HepG2 (cell line): ENCODE results near the gene NEAT1. TPM values are rescaled to one million over a fixed set of nuclear protein-coding genes. Genes with fewer than 3 reads are reported as not detected.

Experiments used
- CBX1 ChIP-seq: IDR thresholded peaks from one replicate; pipeline ENCODE4 v1.6.1; 2016; ENCODE audit warnings: antibody characterized with exemption, low read depth
- CHD2 ChIP-seq: IDR thresholded peaks from 2 replicates; pipeline ENCODE4 v1.6.1; 2011; ENCODE audit warnings: low read depth, low read length, improper control_type of control experiment
- ELF3 ChIP-seq: IDR thresholded peaks from 2 replicates; pipeline ENCODE4 v1.6.1; 2016; ENCODE audit warnings: missing genetic modification reagents, missing compliant biosample characterization
- FOSL2 ChIP-seq: sonication (generic); formaldehyde crosslinking; IDR thresholded peaks from 2 replicates; pipeline ENCODE4 v1.4.0; 2020; ENCODE audit warnings: missing genetic modification reagents
- GTF2F1 ChIP-seq: fragments of 150-350 bp; IDR thresholded peaks from 2 replicates; pipeline ENCODE4 v1.6.1; 2014; ENCODE audit warnings: low read length
- HDAC6 ChIP-seq: fragments of 200-600 bp; sonication (generic); IDR thresholded peaks from 2 replicates; pipeline ENCODE4 v1.7.0; 2017; ENCODE audit warnings: mild to moderate bottlenecking, antibody characterized with exemption, low read length, low read depth
- ISL2 ChIP-seq: sonication (generic); formaldehyde crosslinking; IDR thresholded peaks from 2 replicates; pipeline ENCODE4 v1.5.0; 2020; ENCODE audit warnings: missing genetic modification reagents
- KDM1A ChIP-seq: IDR thresholded peaks from 2 replicates; pipeline ENCODE4 v1.6.1; 2016; ENCODE audit warnings: missing compliant biosample characterization
- MIER3 ChIP-seq: IDR thresholded peaks from 2 replicates; pipeline ENCODE4 v1.6.1; 2016; ENCODE audit warnings: missing compliant biosample characterization, borderline replicate concordance
- MTF1 ChIP-seq: sonication (generic); formaldehyde crosslinking; IDR thresholded peaks from 2 replicates; pipeline ENCODE4 v1.5.0; 2020; ENCODE audit warnings: missing genetic modification reagents
- PHF21A ChIP-seq: sonication (generic); formaldehyde crosslinking; IDR thresholded peaks from 2 replicates; pipeline ENCODE4 v1.5.0; 2020; ENCODE audit warnings: mild to moderate bottlenecking, missing genetic modification reagents
- REPIN1 ChIP-seq: sonication (generic); formaldehyde crosslinking; IDR thresholded peaks from 2 replicates; pipeline ENCODE4 v1.8.0; 2022; ENCODE audit warnings: missing genetic modification reagents, low read depth, mild to moderate bottlenecking, borderline replicate concordance
- ZFY ChIP-seq: sonication (generic); formaldehyde crosslinking; IDR thresholded peaks from 2 replicates; pipeline ENCODE4 v1.4.0; 2020; ENCODE audit warnings: missing genetic modification reagents
- ZMYM3 ChIP-seq: sonication (generic); formaldehyde crosslinking; IDR thresholded peaks from 2 replicates; pipeline ENCODE4 v1.5.1; 2020; ENCODE audit warnings: mild to moderate bottlenecking, missing genetic modification reagents
- ZMYM4 ChIP-seq: sonication (generic); formaldehyde crosslinking; IDR thresholded peaks from 2 replicates; pipeline ENCODE4 v1.8.1; 2023; ENCODE audit warnings: mild to moderate bottlenecking, missing genetic modification reagents
- ZNF577 ChIP-seq: sonication (generic); formaldehyde crosslinking; IDR thresholded peaks from 2 replicates; pipeline ENCODE4 v1.4.0; 2020; ENCODE audit warnings: mild to moderate bottlenecking, low read depth, missing genetic modification reagents, borderline replicate concordance
- ZNF678 ChIP-seq: sonication (generic); formaldehyde crosslinking; IDR thresholded peaks from 2 replicates; pipeline ENCODE4 v1.4.0; 2020; ENCODE audit warnings: mild to moderate bottlenecking, missing genetic modification reagents
- ZNF816 ChIP-seq: sonication (generic); formaldehyde crosslinking; IDR thresholded peaks from 2 replicates; pipeline ENCODE4 v1.8.0; 2022; ENCODE audit warnings: missing genetic modification reagents, mild to moderate bottlenecking, borderline replicate concordance
- polyA plus RNA-seq, 8 experiments: library from polyadenylated mRNA; depleted of rRNA in 3 of 8; stranded (reverse) in 7 of 8; unstranded in 1 of 8; fragments of >200 nt; fragmentation: Illumina TruSeq in 4 of 8; extraction: Trizol in 4 of 8; gene quantifications; 2 replicates each; pipeline versions ENCODE4 v1.2.1 to v1.2.3, GENCODE V29; 2011 to 2016; ENCODE audit warnings: low read depth in 4 of 8, missing spikeins in 1 of 8, mixed read lengths in 1 of 8; ENCODE audit not compliant: insufficient read depth in 1 of 8
- total RNA-seq, 5 experiments: library from RNA; depleted of rRNA; stranded (reverse); fragments of >200 nt; fragmentation: Illumina TruSeq; extraction: Trizol; gene quantifications; 2 replicates each; pipeline ENCODE4 v1.2.3, GENCODE V29; 2016; ENCODE audit warnings: low read depth in 1 of 5
- TF ChIP-seq, protein P1 (sequence below): sonication (generic); IDR thresholded peaks from 2 replicates; pipeline ENCODE4 v1.6.1; 2016; ENCODE audit warnings: low read depth, borderline replicate concordance
- TF ChIP-seq, protein P2 (sequence below): sonication (generic); formaldehyde crosslinking; IDR thresholded peaks from 2 replicates; pipeline ENCODE4 v1.4.0; 2020; ENCODE audit warnings: low read depth, missing genetic modification reagents
- TF ChIP-seq, protein P3 (sequence below): sonication (generic); formaldehyde crosslinking; IDR thresholded peaks from 2 replicates; pipeline ENCODE4 v1.4.0; 2020; ENCODE audit warnings: missing genetic modification reagents, borderline replicate concordance
- TF ChIP-seq, protein P4 (sequence below): sonication (generic); formaldehyde crosslinking; IDR thresholded peaks from 2 replicates; pipeline ENCODE4 v1.9.0; 2021; ENCODE audit warnings: missing genetic modification reagents, mild to moderate bottlenecking, borderline replicate concordance

NEAT1 gene
- total and polyA plus RNA-seq, 2 of the 13 experiments (the other 11 are each of a cell fraction or from before 2014, with no cell fraction given) = 20.5 to 41.2 TPM

DNA sequence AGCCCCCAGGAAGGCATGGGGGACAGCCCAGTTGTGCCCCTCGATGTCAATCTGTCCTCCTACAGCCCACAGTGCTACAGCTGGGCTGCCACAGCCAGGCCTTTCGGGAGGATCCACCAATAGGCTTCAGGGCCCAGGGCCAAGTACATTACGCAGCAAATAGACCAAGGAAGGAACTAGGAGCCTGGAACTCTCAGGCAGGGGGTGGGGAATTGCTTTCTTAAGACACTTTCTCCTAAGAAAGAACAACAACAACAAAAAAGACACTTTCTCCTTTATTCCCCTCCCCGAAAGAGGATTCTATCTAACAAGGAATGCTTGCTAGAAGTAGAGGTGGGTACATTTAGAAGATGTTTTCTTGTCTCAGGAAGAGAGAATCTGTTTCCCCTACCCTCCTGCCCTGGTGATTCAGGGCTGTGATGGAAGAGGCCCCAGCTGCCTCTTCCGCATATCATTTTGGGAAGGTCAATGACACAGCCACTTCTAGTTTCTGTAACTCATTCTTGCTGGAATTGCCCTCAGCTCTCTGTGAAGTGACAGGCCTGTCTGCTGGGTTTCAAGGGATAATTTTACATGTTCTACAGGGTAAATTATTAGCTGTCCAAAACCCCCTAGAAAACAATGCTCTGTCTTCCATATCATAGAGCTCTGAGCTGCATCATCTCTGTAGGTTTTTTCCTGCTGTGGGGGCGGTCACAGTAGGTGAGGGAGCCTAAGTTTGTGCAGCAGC is 70.2 kb downstream of the NEAT1 start (continued):
- TF ChIP-seq REPIN1 (CRISPR knock-in tag) = no peak
- no peak for TF ChIP-seq ZNF577 (CRISPR knock-in tag)
- TF ChIP-seq, protein P1, sequence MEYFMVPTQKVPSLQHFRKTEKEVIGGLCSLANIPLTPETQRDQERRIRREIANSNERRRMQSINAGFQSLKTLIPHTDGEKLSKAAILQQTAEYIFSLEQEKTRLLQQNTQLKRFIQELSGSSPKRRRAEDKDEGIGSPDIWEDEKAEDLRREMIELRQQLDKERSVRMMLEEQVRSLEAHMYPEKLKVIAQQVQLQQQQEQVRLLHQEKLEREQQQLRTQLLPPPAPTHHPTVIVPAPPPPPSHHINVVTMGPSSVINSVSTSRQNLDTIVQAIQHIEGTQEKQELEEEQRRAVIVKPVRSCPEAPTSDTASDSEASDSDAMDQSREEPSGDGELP = no peak
- TF ChIP-seq FOSL2 (CRISPR knock-in tag) = 0 out of 2 replicates have a peak, but pooled peaks have one; percentile 9
- no peak for TF ChIP-seq ISL2 (CRISPR knock-in tag)
- TF ChIP-seq ZFY (CRISPR knock-in tag) = 0 out of 2 replicates have a peak, but pooled peaks have one; percentile 3
- TF ChIP-seq, protein P2, sequence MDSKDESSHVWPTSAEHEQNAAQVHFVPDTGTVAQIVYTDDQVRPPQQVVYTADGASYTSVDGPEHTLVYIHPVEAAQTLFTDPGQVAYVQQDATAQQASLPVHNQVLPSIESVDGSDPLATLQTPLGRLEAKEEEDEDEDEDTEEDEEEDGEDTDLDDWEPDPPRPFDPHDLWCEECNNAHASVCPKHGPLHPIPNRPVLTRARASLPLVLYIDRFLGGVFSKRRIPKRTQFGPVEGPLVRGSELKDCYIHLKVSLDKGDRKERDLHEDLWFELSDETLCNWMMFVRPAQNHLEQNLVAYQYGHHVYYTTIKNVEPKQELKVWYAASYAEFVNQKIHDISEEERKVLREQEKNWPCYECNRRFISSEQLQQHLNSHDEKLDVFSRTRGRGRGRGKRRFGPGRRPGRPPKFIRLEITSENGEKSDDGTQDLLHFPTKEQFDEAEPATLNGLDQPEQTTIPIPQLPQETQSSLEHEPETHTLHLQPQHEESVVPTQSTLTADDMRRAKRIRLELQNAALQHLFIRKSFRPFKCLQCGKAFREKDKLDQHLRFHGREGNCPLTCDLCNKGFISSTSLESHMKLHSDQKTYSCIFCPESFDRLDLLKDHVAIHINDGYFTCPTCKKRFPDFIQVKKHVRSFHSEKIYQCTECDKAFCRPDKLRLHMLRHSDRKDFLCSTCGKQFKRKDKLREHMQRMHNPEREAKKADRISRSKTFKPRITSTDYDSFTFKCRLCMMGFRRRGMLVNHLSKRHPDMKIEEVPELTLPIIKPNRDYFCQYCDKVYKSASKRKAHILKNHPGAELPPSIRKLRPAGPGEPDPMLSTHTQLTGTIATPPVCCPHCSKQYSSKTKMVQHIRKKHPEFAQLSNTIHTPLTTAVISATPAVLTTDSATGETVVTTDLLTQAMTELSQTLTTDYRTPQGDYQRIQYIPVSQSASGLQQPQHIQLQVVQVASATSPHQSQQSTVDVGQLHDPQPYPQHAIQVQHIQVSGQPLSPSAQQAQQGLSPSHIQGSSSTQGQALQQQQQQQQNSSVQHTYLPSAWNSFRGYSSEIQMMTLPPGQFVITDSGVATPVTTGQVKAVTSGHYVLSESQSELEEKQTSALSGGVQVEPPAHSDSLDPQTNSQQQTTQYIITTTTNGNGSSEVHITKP (CRISPR knock-in tag) = peak; percentile 47; the same call in 1 of the 2 replicates
- no peak for TF ChIP-seq CBX1
- no peak for TF ChIP-seq KDM1A
- no peak for TF ChIP-seq MTF1 (CRISPR knock-in tag)
- TF ChIP-seq CHD2 = no peak
- no peak for TF ChIP-seq MIER3 (CRISPR knock-in tag)
- no peak for TF ChIP-seq ZMYM3 (CRISPR knock-in tag)
- TF ChIP-seq HDAC6 = no peak
- TF ChIP-seq, protein P3, sequence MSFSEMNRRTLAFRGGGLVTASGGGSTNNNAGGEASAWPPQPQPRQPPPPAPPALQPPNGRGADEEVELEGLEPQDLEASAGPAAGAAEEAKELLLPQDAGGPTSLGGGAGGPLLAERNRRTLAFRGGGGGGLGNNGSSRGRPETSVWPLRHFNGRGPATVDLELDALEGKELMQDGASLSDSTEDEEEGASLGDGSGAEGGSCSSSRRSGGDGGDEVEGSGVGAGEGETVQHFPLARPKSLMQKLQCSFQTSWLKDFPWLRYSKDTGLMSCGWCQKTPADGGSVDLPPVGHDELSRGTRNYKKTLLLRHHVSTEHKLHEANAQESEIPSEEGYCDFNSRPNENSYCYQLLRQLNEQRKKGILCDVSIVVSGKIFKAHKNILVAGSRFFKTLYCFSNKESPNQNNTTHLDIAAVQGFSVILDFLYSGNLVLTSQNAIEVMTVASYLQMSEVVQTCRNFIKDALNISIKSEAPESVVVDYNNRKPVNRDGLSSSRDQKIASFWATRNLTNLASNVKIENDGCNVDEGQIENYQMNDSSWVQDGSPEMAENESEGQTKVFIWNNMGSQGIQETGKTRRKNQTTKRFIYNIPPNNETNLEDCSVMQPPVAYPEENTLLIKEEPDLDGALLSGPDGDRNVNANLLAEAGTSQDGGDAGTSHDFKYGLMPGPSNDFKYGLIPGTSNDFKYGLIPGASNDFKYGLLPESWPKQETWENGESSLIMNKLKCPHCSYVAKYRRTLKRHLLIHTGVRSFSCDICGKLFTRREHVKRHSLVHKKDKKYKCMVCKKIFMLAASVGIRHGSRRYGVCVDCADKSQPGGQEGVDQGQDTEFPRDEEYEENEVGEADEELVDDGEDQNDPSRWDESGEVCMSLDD = no peak
- no peak for TF ChIP-seq PHF21A (CRISPR knock-in tag)
- TF ChIP-seq, protein P4, sequence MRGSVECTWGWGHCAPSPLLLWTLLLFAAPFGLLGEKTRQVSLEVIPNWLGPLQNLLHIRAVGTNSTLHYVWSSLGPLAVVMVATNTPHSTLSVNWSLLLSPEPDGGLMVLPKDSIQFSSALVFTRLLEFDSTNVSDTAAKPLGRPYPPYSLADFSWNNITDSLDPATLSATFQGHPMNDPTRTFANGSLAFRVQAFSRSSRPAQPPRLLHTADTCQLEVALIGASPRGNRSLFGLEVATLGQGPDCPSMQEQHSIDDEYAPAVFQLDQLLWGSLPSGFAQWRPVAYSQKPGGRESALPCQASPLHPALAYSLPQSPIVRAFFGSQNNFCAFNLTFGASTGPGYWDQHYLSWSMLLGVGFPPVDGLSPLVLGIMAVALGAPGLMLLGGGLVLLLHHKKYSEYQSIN (CRISPR knock-in tag) = no peak
- TF ChIP-seq ZMYM4 (CRISPR knock-in tag) = no peak
- TF ChIP-seq ZNF816 (CRISPR knock-in tag) = no peak
- no peak for TF ChIP-seq GTF2F1
- 0 out of 2 replicates have a peak, but pooled peaks have one; percentile 42 for TF ChIP-seq ELF3
- no peak for TF ChIP-seq ZNF678
